ENCODE measurements around the gene RSAD2.

The RSAD2 gene

GRCh38 chr2:6921321-6921922, 43.8 kb downstream of the RSAD2 start:
- Histone ChIP-seq H3K9me3 (ENCODE audit: control insufficient read depth, insufficient read depth, low read length) (no peaks in the 10 kb centered on the region), H3K36me3 (ENCODE audit: insufficient read depth, low read length) (no peaks in the 10 kb centered on the region), H3K4me1 (ENCODE audit: insufficient read depth, low read length) (peaks cover 8% of the 10 kb centered on the region; the same call in 1 of the 2 replicates), H3K9ac (ENCODE audit: low read depth, low read length) (no peak overlapping the region)

- Histone ChIP-seq H3K4me1 (ENCODE audit: insufficient read depth, low read length) (peaks cover 8% of the 10 kb centered on the region; the same call in 1 of the 2 replicates), H3K9me3 (ENCODE audit: control insufficient read depth, insufficient read depth, low read length) (no peaks in the 10 kb centered on the region), H3K9ac (ENCODE audit: low read depth, low read length) (no peak overlapping the region), H3K36me3 (ENCODE audit: insufficient read depth, low read length) (no peaks in the 10 kb centered on the region)
These were observed 44.7 kb downstream of the RSAD2 start for GRCh38 chr2:6922201-6922656.

- Histone ChIP-seq H3K9me3 (ENCODE audit: control insufficient read depth, insufficient read depth, low read length) (no peaks in the 10 kb centered on the region), H3K36me3 (ENCODE audit: insufficient read depth, low read length) (no peaks in the 10 kb centered on the region), H3K9ac (ENCODE audit: low read depth, low read length) (no peak overlapping the region), H3K4me1 (ENCODE audit: insufficient read depth, low read length) (peaks cover 8% of the 10 kb centered on the region; the same call in 1 of the 2 replicates)
These were observed 45.7 kb downstream of the RSAD2 start for GRCh38 chr2:6923319-6923718.

- peaks cover 8% of the 10 kb centered on the region; the same call in 1 of the 2 replicates for H3K4me1 ChIP-seq (ENCODE audit: insufficient read depth, low read length)
- H3K9ac ChIP-seq (ENCODE audit: low read depth, low read length) = no peak overlapping the region
- H3K36me3 ChIP-seq (ENCODE audit: insufficient read depth, low read length) = no peaks in the 10 kb centered on the region
- H3K9me3 ChIP-seq (ENCODE audit: control insufficient read depth, insufficient read depth, low read length) = no peaks in the 10 kb centered on the region
These were observed 46.7 kb downstream of the RSAD2 start for GRCh38 chr2:6924101-6924923.

GRCh38 chr2:6924924-6925409, 47.4 kb downstream of the RSAD2 start:
- no peak overlapping the region for H3K9ac ChIP-seq (ENCODE audit: low read depth, low read length)
- no peaks in the 10 kb centered on the region for H3K9me3 ChIP-seq (ENCODE audit: control insufficient read depth, insufficient read depth, low read length)
- no peaks in the 10 kb centered on the region for H3K36me3 ChIP-seq (ENCODE audit: insufficient read depth, low read length)
- peaks cover 8% of the 10 kb centered on the region; the same call in 1 of the 2 replicates for H3K4me1 ChIP-seq (ENCODE audit: insufficient read depth, low read length)

GRCh38 chr2:6926071-6926732, 48.6 kb downstream of the RSAD2 start:
- Histone ChIP-seq H3K4me1 (ENCODE audit: insufficient read depth, low read length) (peaks cover 11% of the 10 kb centered on the region; the same call in 1 of the 2 replicates), H3K9ac (ENCODE audit: low read depth, low read length) (no peak overlapping the region), H3K9me3 (ENCODE audit: control insufficient read depth, insufficient read depth, low read length) (no peaks in the 10 kb centered on the region), H3K36me3 (ENCODE audit: insufficient read depth, low read length) (no peaks in the 10 kb centered on the region)

GRCh38 chr2:6927186-6927585, 49.6 kb downstream of the RSAD2 start:
- no peak overlapping the region for H3K9ac ChIP-seq (ENCODE audit: low read depth, low read length)
- 0 out of 2 replicates have a peak, but pooled peaks cover 5% of the 10 kb centered on the region for H3K9me3 ChIP-seq (ENCODE audit: control insufficient read depth, insufficient read depth, low read length)
- H3K4me1 ChIP-seq (ENCODE audit: insufficient read depth, low read length) = peaks cover 7% of the 10 kb centered on the region; the same call in 1 of the 2 replicates
- no peaks in the 10 kb centered on the region for H3K36me3 ChIP-seq (ENCODE audit: insufficient read depth, low read length)

- no peak overlapping the region for H3K9ac ChIP-seq (ENCODE audit: low read depth, low read length)
- H3K36me3 ChIP-seq (ENCODE audit: insufficient read depth, low read length) = no peaks in the 10 kb centered on the region
- 0 out of 2 replicates have a peak, but pooled peaks cover 5% of the 10 kb centered on the region for H3K9me3 ChIP-seq (ENCODE audit: control insufficient read depth, insufficient read depth, low read length)
- H3K4me1 ChIP-seq (ENCODE audit: insufficient read depth, low read length) = 0 out of 2 replicates have a peak, but pooled peaks cover 6% of the 10 kb centered on the region
These were observed 50.2 kb downstream of the RSAD2 start for GRCh38 chr2:6927753-6928152.

- 0 out of 2 replicates have a peak, but pooled peaks cover 6% of the 10 kb centered on the region for H3K4me1 ChIP-seq (ENCODE audit: insufficient read depth, low read length)
These were observed 50.9 kb downstream of the RSAD2 start for GRCh38 chr2:6928452-6928851.

GRCh38 chr2:6929196-6929819, 51.7 kb downstream of the RSAD2 start:
- H3K9ac ChIP-seq (ENCODE audit: low read depth, low read length) = no peak overlapping the region
- no peaks in the 10 kb centered on the region for H3K36me3 ChIP-seq (ENCODE audit: insufficient read depth, low read length)
- 0 out of 2 replicates have a peak, but pooled peaks cover 5% of the 10 kb centered on the region for H3K9me3 ChIP-seq (ENCODE audit: control insufficient read depth, insufficient read depth, low read length)
- 0 out of 2 replicates have a peak, but pooled peaks cover 6% of the 10 kb centered on the region for H3K4me1 ChIP-seq (ENCODE audit: insufficient read depth, low read length)

More at GRCh38 chr2:6928452-6928851, 50.9 kb downstream of the RSAD2 start:
- Histone ChIP-seq H3K9ac (ENCODE audit: low read depth, low read length) (no peak overlapping the region), H3K9me3 (ENCODE audit: control insufficient read depth, insufficient read depth, low read length) (0 out of 2 replicates have a peak, but pooled peaks cover 5% of the 10 kb centered on the region), H3K36me3 (ENCODE audit: insufficient read depth, low read length) (no peaks in the 10 kb centered on the region)

- H3K9ac ChIP-seq (ENCODE audit: low read depth, low read length) = no peak overlapping the region
- H3K4me1 ChIP-seq (ENCODE audit: insufficient read depth, low read length) = 0 out of 2 replicates have a peak, but pooled peaks cover 6% of the 10 kb centered on the region
- 0 out of 2 replicates have a peak, but pooled peaks cover 5% of the 10 kb centered on the region for H3K9me3 ChIP-seq (ENCODE audit: control insufficient read depth, insufficient read depth, low read length)
- no peaks in the 10 kb centered on the region for H3K36me3 ChIP-seq (ENCODE audit: insufficient read depth, low read length)
These were observed 53.5 kb downstream of the RSAD2 start for GRCh38 chr2:6930923-6931647.

- Histone ChIP-seq H3K36me3 (ENCODE audit: insufficient read depth, low read length) (no peaks in the 10 kb centered on the region), H3K9me3 (ENCODE audit: control insufficient read depth, insufficient read depth, low read length) (0 out of 2 replicates have a peak, but pooled peaks cover 5% of the 10 kb centered on the region), H3K9ac (ENCODE audit: low read depth, low read length) (no peak overlapping the region), H3K4me1 (ENCODE audit: insufficient read depth, low read length) (0 out of 2 replicates have a peak, but pooled peaks cover 6% of the 10 kb centered on the region)
These were observed 54.2 kb downstream of the RSAD2 start for GRCh38 chr2:6931753-6932152.

- 0 out of 2 replicates have a peak, but pooled peaks cover 5% of the 10 kb centered on the region for H3K9me3 ChIP-seq (ENCODE audit: control insufficient read depth, insufficient read depth, low read length)
- no peaks in the 10 kb centered on the region for H3K36me3 ChIP-seq (ENCODE audit: insufficient read depth, low read length)
- 0 out of 2 replicates have a peak, but pooled peaks cover 6% of the 10 kb centered on the region for H3K4me1 ChIP-seq (ENCODE audit: insufficient read depth, low read length)
- H3K9ac ChIP-seq (ENCODE audit: low read depth, low read length) = no peak overlapping the region
These were observed 54.6 kb downstream of the RSAD2 start for GRCh38 chr2:6932206-6932605.

Data from ES-I3 (cell line).